ENCODE data around the gene MAMDC2. TPM values are rescaled to one million over a fixed set of nuclear protein-coding genes. Genes with fewer than 3 reads are reported as not detected.

Gene MAMDC2
- total RNA-seq, 4 donors from 2014 or later, result 4.9 to 9.9 (median 8.7) TPM

DNA sequence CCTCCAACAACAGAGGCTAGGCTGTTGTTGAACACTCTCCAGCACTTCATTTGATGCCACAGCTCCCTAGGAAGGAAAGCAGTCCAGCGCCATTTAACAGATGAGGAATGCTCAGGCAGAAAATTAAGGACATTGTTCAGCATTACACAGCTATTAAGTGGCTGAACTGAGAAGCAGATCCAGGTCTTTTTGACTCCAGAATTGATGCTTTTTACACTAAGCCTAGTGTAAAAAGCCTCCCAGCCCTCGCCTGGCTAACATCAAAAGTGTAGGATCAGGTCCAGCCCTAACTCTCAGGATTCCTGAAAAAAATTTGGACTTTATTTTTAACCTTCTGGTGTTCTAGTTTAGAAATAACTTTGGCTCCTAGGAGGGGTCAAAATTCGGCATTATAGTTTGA lies 108.7 kb downstream of the MAMDC2 start:
- H3K27me3 ChIP-seq, result no peaks in the 10 kb centered on the region
- no peak overlapping the region for H3K27ac ChIP-seq
- no peaks in the 10 kb centered on the region for H3K36me3 ChIP-seq
- in situ Hi-C loops (cut with MboI; ENCODE audit: low sequenced_read_pairs in 4 of 4), result loop anchor here in 1 of 4 donors (25.0 kb wide), 1 partner anchor 90 kb away; no protein-coding TSS in a partner anchor
- ATAC-seq (no peak), DNase-seq (no peak)
- intact Hi-C loops (cut with DNase I; ENCODE audit: low total_unique reads), result no loop called here
- TF ChIP-seq, protein P1, sequence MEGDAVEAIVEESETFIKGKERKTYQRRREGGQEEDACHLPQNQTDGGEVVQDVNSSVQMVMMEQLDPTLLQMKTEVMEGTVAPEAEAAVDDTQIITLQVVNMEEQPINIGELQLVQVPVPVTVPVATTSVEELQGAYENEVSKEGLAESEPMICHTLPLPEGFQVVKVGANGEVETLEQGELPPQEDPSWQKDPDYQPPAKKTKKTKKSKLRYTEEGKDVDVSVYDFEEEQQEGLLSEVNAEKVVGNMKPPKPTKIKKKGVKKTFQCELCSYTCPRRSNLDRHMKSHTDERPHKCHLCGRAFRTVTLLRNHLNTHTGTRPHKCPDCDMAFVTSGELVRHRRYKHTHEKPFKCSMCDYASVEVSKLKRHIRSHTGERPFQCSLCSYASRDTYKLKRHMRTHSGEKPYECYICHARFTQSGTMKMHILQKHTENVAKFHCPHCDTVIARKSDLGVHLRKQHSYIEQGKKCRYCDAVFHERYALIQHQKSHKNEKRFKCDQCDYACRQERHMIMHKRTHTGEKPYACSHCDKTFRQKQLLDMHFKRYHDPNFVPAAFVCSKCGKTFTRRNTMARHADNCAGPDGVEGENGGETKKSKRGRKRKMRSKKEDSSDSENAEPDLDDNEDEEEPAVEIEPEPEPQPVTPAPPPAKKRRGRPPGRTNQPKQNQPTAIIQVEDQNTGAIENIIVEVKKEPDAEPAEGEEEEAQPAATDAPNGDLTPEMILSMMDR (IDR thresholded peaks at IDR 0.05 in 4 of 5, conservative IDR thresholded peaks at IDR 0.05 in 1 of 5), result no peak
- no peak for TF ChIP-seq POLR2A (IDR thresholded peaks at IDR 0.05)
- no peaks in the 10 kb centered on the region for H3K9me3 ChIP-seq
- H3K4me3 ChIP-seq, result no peak overlapping the region
- peaks cover 9 to 14% of the 10 kb centered on the region in 2 donors for H3K4me1 ChIP-seq

DNA sequence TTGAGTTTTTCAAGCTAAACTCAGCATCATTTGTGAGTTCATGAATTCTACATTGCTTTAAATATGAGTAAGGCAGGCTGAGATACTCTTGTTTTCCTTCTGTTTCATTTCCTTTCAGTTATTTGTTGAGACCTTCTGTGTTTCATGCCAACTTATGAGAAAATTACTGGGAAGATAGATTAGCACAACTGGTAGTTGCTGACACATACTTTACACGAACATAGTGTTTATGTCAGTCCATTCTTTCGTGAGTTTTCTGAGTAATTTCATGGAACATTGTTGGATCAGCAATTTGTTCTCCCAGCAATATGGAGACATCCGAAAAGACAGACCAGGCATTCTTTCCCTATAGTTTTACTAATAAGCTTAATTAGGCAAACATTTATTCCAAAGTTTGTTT lies 113.1 kb downstream of the MAMDC2 start:
- Histone ChIP-seq H3K27ac (no peak overlapping the region), H3K36me3 (no peaks in the 10 kb centered on the region), H3K4me3 (no peak overlapping the region), H3K4me1 (peaks cover 9 to 23% of the 10 kb centered on the region in 2 donors), H3K9me3 (no peaks in the 10 kb centered on the region), H3K27me3 (no peaks in the 10 kb centered on the region)
- DNase-seq (no peak), ATAC-seq (no peak)
- intact Hi-C loops (cut with DNase I; ENCODE audit: low total_unique reads) (no loop called here), in situ Hi-C loops (cut with MboI; ENCODE audit: low sequenced_read_pairs in 4 of 4) (loop anchor here in 1 of 4 donors (25.0 kb wide), 1 partner anchor 94 kb away; no protein-coding TSS in a partner anchor)
- TF ChIP-seq, protein P1 (IDR thresholded peaks at IDR 0.05 in 4 of 5, conservative IDR thresholded peaks at IDR 0.05 in 1 of 5), result no peak

DNA sequence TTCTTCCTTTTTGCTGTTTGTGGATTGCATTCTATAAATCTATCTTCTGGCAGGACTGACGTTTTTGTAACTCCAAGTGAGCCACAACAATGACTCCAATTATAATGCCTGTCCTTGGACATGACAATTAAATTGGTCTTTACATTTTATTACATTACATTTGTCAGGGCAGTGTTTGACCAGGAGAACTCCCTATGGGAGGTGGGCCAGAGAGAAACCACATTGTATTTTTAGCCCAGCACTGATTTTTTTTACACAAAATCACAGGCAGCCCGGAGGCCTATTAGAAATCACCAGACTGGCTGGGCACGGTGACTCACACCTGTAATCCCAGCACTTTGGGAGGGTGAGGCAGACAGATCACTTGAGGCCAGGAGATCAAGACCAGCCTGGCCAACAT lies 116.0 kb downstream of the MAMDC2 start:
- Histone ChIP-seq H3K9me3 (no peaks in the 10 kb centered on the region), H3K27ac (no peak overlapping the region), H3K36me3 (no peaks in the 10 kb centered on the region), H3K4me1 (peaks cover 15 to 31% of the 10 kb centered on the region in 2 donors), H3K27me3 (no peaks in the 10 kb centered on the region), H3K4me3 (no peak overlapping the region)
- DNase-seq, result no peak
- in situ Hi-C loops (cut with MboI; ENCODE audit: low sequenced_read_pairs in 4 of 4) (loop anchor here in 1 of 4 donors (25.0 kb wide), 1 partner anchor 97 kb away; no protein-coding TSS in a partner anchor), intact Hi-C loops (cut with DNase I; ENCODE audit: low total_unique reads) (no loop called here)
- TF ChIP-seq, protein P1 (IDR thresholded peaks at IDR 0.05 in 4 of 5, conservative IDR thresholded peaks at IDR 0.05 in 1 of 5), result no peak
- ATAC-seq, result no peak

DNA sequence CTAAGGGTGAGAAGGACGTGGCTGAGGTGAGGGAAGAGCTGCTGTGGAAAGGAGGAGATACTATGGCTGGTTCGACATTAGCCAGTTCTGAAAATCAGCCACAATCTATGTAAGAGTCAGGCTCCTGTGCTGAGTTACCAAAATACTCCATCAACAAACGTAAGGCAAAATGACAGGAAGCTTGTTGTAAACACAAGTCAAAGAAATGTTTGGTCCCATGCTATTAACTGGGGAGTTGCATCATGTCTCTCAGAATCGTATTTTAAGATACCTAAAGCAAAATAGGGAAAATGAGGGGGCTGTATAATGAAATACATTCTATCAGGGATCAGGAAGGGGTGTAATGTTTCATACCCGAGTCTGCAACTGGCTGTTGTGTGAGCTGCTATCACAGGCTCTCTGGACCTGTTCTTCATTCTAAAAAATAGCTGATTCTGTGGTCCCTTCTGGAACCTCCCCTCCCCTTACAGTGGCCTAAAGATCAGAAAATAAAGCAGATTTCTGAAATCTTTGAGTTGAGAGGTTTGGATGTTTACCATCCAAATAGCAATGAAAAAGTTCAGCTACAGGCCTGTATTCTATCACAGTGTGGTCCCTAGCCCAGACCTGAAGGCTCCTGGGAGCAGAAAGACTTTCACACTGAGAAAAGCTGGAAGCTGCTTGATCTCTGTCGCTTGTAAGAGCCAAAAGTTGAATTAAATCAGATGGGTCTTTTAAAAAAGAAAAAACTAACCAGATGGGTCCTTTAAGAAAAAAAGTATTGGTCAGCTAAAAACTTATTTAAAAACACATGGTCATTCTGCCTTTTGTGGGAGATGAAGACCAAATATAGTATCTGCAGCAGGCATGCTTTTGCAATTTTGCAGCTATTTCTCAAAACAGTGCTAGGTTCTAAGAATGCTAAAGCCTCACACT lies 117.3 kb downstream of the MAMDC2 start:
- no peak for TF ChIP-seq POLR2A (IDR thresholded peaks at IDR 0.05)
- TF ChIP-seq, protein P1 (IDR thresholded peaks at IDR 0.05 in 4 of 5, conservative IDR thresholded peaks at IDR 0.05 in 1 of 5), result no peak
- Histone ChIP-seq H3K9me3 (no peaks in the 10 kb centered on the region), H3K27me3 (no peaks in the 10 kb centered on the region), H3K4me1 (peaks cover 15 to 31% of the 10 kb centered on the region in 2 donors), H3K36me3 (no peaks in the 10 kb centered on the region), H3K4me3 (no peak overlapping the region), H3K27ac (peak overlapping the region in 3 of 4 donors; percentile 8 to 20 (median 19))
- in situ Hi-C loops (cut with MboI; ENCODE audit: low sequenced_read_pairs in 4 of 4) (loop anchor here in 1 of 4 donors (25.0 kb wide), 1 partner anchor 99 kb away; no protein-coding TSS in a partner anchor), intact Hi-C loops (cut with DNase I; ENCODE audit: low total_unique reads) (no loop called here)
- DNase-seq (no peak), ATAC-seq (no peak)

Data from gastrocnemius medialis (tissue), 4 donors.